Measurements from ENCODE around the gene IL17RE.
"Not testable (repeated sequence)": the region's sequence is repeated elsewhere in the genome, so short reads cannot be mapped to it uniquely, and the experiment has no call there.

The IL17RE gene

GRCh38 chr3:9879830-9880549 is 22.7 kb upstream of the IL17RE start, which contains the start of gene CIDEC:
Gene CIDEC (minus strand): TSS chr3:9880253. CDS start chr3:9878486, 1,767 bp downstream.
- no peak for FAIRE-seq

GRCh38 chr3:9881441-9881840 is 21.2 kb upstream of the IL17RE start:
- FAIRE-seq: no peak

- FAIRE-seq: no peak
These were observed 18.7 kb upstream of the IL17RE start for GRCh38 chr3:9883706-9884554.

- FAIRE-seq: no peak
These were observed 18.0 kb upstream of the IL17RE start for GRCh38 chr3:9884555-9885165.

GRCh38 chr3:9886328-9886727 is 16.3 kb upstream of the IL17RE start:
- FAIRE-seq: no peak

GRCh38 chr3:9887480-9887879 is 15.2 kb upstream of the IL17RE start:
- FAIRE-seq: no peak

GRCh38 chr3:9888540-9888939 is 14.1 kb upstream of the IL17RE start:
- no peak for FAIRE-seq

- no peak for FAIRE-seq
These were observed 13.2 kb upstream of the IL17RE start for GRCh38 chr3:9889405-9889804.

- no peak for FAIRE-seq
These were observed 12.2 kb upstream of the IL17RE start, which contains the start of gene JAGN1 for GRCh38 chr3:9890249-9891071. Gene JAGN1 (plus strand): TSS chr3:9890610. CDS start chr3:9890723, 113 bp downstream.

- no peak for FAIRE-seq
These were observed 11.5 kb upstream of the IL17RE start for GRCh38 chr3:9891072-9891622.

- FAIRE-seq: no peak
These were observed 8.9 kb upstream of the IL17RE start for GRCh38 chr3:9893739-9894138.

- not testable (repeated sequence) for FAIRE-seq
These were observed 6.9 kb upstream of the IL17RE start for GRCh38 chr3:9895715-9896114.

GRCh38 chr3:9896755-9897407 is 5.8 kb upstream of the IL17RE start:
- not testable (repeated sequence) for FAIRE-seq

- no peak for FAIRE-seq
These were observed 5.0 kb upstream of the IL17RE start for GRCh38 chr3:9897408-9898372.

GRCh38 chr3:9898467-9899241 is 4.0 kb upstream of the IL17RE start:
- no peak for FAIRE-seq

GRCh38 chr3:9899289-9899791 is 3.3 kb upstream of the IL17RE start:
- FAIRE-seq: no peak

- FAIRE-seq: not testable (repeated sequence)
These were observed 1.7 kb upstream of the IL17RE start for GRCh38 chr3:9900965-9901415.

GRCh38 chr3:9901967-9902366 is 681 bp upstream of the IL17RE start:
- FAIRE-seq: no peak

GRCh38 chr3:9903238-9903624 is 583 bp downstream of the IL17RE start:
- FAIRE-seq: no peak

Data from endometrium (tissue), 2 donors.